Measurements from ENCODE around the gene FOXN4. TPM values are rescaled to one million over a fixed set of nuclear protein-coding genes. Genes with fewer than 3 reads are reported as not detected.

FOXN4 gene
- total RNA-seq (2021; ENCODE audit: unreplicated experiment) (0.52 TPM), Bru-seq, nascent RNA (percentile 26 among the genes with signal in this experiment), BruChase-seq, experiment 1, labeled RNA remaining after a 6-hour chase (percentile 28 among the genes with signal in this experiment), BruChase-seq, experiment 2, labeled RNA remaining after a 2-hour chase (percentile 21 among the genes with signal in this experiment)
- polyA plus RNA-seq (2012): 0.17 and 0.18 TPM in 2 replicates
- long read RNA-seq, partial matches to known transcripts: 0 of 1 reads
- long read RNA-seq, other reads (novel, unspliced or antisense): 1 of 1 reads

GRCh38 chr12:109308534-109309380 is at the start of gene FOXN4:
Gene FOXN4 (minus strand): TSS chr12:109309284. CDS start chr12:109308321, 963 bp downstream.
- ChIA-PET POLR2A (interaction anchor here (1.5 kb wide), 1 partner anchor 154 kb away, joined by 4 read pairs; no protein-coding TSS in a partner anchor), RAD21 (ENCODE audit: low non-redundant PET in 1 of 2, low total read pairs in 2 of 2, uncharacterized antibody in 2 of 2, unreplicated experiment in 2 of 2) (no interaction called here), CTCF (interaction anchor here (1.3 kb wide), 1 partner anchor 124 kb away, joined by 4 read pairs; no protein-coding TSS in a partner anchor)
- no peak within 1 kb of the TSS for H3K9ac ChIP-seq (ENCODE audit: low read length)
- no peaks in the 10 kb centered on the region for H3K79me2 ChIP-seq (ENCODE audit: insufficient read depth, low read length)
- peak within 1 kb of the TSS; percentile 88 for H2AFZ ChIP-seq (ENCODE audit: low read depth, low read length, poor library complexity, severe bottlenecking)
- H3K36me3 ChIP-seq (ENCODE audit: control insufficient read depth in 1 of 2, insufficient read depth in 2 of 2, low read length in 2 of 2): no peaks in the 10 kb centered on the region
- H3K4me2 ChIP-seq (ENCODE audit: low read length): peak within 1 kb of the TSS; percentile 97
- peaks cover 15% of the 10 kb centered on the region; the same call in 1 of the 2 replicates for H3K27me3 ChIP-seq (ENCODE audit: insufficient read depth, low read length)
- ATAC-seq: peak; percentile 38
- no peaks in the 10 kb centered on the region for H4K20me1 ChIP-seq (ENCODE audit: insufficient read depth)
- no peaks in the 10 kb centered on the region for H3K9me2 ChIP-seq (ENCODE audit: insufficient read depth)
- intact Hi-C loops (cut with micrococcal nuclease): no loop called here
- BruUV-seq (replicated peaks): no TSS peak
- H3K9me3 ChIP-seq (ENCODE audit: control insufficient read depth in 1 of 2, insufficient read depth in 1 of 2, low read depth in 1 of 2, low read length in 2 of 2): no peaks in the 10 kb centered on the region
- peaks cover 2 to 17% of the 10 kb centered on the region in 2 experiments; a peak in 3 of 4 replicates for H3K4me1 ChIP-seq (ENCODE audit: control insufficient read depth in 1 of 2, insufficient read depth in 2 of 2, low read length in 2 of 2)
- TF ChIP-seq, protein P1, sequence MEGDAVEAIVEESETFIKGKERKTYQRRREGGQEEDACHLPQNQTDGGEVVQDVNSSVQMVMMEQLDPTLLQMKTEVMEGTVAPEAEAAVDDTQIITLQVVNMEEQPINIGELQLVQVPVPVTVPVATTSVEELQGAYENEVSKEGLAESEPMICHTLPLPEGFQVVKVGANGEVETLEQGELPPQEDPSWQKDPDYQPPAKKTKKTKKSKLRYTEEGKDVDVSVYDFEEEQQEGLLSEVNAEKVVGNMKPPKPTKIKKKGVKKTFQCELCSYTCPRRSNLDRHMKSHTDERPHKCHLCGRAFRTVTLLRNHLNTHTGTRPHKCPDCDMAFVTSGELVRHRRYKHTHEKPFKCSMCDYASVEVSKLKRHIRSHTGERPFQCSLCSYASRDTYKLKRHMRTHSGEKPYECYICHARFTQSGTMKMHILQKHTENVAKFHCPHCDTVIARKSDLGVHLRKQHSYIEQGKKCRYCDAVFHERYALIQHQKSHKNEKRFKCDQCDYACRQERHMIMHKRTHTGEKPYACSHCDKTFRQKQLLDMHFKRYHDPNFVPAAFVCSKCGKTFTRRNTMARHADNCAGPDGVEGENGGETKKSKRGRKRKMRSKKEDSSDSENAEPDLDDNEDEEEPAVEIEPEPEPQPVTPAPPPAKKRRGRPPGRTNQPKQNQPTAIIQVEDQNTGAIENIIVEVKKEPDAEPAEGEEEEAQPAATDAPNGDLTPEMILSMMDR (IDR thresholded peaks at IDR 0.05 in 2 of 3, conservative IDR thresholded peaks at IDR 0.05 in 1 of 3; ENCODE audit: borderline replicate concordance in 1 of 3, insufficient read depth in 1 of 3, low read depth in 2 of 3, low read length in 2 of 3): no peak
- TF ChIP-seq, protein P2, sequence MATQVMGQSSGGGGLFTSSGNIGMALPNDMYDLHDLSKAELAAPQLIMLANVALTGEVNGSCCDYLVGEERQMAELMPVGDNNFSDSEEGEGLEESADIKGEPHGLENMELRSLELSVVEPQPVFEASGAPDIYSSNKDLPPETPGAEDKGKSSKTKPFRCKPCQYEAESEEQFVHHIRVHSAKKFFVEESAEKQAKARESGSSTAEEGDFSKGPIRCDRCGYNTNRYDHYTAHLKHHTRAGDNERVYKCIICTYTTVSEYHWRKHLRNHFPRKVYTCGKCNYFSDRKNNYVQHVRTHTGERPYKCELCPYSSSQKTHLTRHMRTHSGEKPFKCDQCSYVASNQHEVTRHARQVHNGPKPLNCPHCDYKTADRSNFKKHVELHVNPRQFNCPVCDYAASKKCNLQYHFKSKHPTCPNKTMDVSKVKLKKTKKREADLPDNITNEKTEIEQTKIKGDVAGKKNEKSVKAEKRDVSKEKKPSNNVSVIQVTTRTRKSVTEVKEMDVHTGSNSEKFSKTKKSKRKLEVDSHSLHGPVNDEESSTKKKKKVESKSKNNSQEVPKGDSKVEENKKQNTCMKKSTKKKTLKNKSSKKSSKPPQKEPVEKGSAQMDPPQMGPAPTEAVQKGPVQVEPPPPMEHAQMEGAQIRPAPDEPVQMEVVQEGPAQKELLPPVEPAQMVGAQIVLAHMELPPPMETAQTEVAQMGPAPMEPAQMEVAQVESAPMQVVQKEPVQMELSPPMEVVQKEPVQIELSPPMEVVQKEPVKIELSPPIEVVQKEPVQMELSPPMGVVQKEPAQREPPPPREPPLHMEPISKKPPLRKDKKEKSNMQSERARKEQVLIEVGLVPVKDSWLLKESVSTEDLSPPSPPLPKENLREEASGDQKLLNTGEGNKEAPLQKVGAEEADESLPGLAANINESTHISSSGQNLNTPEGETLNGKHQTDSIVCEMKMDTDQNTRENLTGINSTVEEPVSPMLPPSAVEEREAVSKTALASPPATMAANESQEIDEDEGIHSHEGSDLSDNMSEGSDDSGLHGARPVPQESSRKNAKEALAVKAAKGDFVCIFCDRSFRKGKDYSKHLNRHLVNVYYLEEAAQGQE (IDR thresholded peaks at IDR 0.05; ENCODE audit: low read depth): peak; percentile 61
- no peak for DNase-seq (ENCODE audit: low read depth, low spot score)
- H3K4me3 ChIP-seq (replicated peaks in 1 of 2; ENCODE audit: low read depth in 1 of 2, low read length in 2 of 2): peak within 1 kb of the TSS; percentile 52 to 61
- peak within 1 kb of the TSS; percentile 6; the same call in 1 of the 2 replicates for H3K27ac ChIP-seq (ENCODE audit: low read depth, low read length)

All from HCT116 (cell line).